Fibroblast of upper back skin (primary cell): Measurements from ENCODE around the gene GFRA1.
A peak's percentile ranks its signal among the peaks of the same experiment; 100 is the strongest.
"Not testable (repeated sequence)": the region's sequence is repeated elsewhere in the genome, so short reads cannot be mapped to it uniquely, and the experiment has no call there.

Experiments
- DNase-seq: peaks from one replicate; pipeline ENCODE4 v3.0.0-alpha.2; 2013

Gene GFRA1

GRCh38 chr10:116056445-116057293, 216.3 kb downstream of the GFRA1 start:
- no peak for DNase-seq

DNA sequence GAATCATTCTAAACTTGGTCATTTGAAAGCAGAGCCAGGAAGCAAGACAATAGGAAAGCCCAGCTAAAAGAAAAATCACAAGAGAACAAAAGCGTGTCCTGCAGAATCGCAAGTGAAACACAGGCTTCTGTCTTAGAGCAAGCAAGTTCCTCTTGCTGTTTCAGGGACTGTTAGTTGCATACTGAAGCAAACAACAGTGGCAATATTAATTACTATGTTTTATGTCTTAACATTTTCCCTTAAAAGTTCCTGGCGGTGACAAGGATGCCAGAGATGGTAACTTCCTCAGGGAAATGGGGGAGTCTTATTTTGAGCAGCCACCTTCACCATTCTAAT, 217.1 kb downstream of the GFRA1 start:
- DNase-seq: no peak

DNA sequence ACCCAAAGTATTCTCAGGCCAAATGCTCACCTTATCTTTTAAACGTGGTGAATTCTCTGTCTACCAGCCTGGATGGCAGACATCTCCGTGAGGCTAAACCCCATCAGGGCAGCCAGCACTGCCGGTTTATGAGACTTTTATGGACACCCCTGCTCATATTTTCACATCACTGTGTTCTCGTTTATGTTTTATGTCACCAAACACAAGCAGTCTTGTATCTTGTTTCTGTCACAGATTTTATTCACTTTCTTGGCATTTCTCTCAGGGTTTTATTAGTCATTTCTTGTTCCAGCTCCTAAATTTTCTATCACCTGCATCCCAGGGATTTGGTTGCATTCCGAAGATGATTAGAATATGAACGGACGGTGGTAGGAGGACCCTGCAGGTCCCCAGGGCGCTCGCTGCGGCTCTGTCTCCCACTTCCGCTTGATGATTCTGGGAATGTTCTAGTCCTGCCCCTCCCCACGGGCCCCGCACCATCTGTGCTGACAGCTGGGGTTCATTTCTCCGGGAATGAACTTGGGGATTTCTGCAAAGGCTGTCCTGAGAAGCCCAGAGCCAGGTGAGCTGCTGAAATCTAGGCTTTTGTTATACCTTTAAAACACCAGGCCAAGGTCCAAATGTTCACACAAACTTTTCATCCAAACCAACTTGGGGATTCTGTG, 217.6 kb downstream of the GFRA1 start:
- DNase-seq: peak; percentile 52

DNA sequence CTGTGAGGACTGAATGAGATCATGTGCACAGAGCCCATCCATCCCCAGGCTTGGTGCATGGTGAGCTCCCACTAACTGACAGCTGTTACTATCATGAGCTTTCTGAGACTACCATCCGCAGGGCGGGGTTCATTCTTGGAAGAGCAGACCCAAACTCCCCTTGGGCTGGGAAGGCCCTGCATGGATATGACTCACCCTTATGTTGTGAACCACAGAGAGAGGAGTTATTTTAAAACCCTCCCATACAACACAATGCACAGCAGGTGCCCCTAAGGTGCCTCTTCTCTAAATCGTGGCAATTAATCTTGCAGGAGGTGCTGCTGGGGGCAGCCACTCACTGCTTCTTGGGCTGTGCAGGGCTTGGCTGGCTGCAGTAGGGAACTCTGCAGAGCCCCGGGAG, 219.1 kb downstream of the GFRA1 start:
- peak; percentile 28 for DNase-seq

DNA sequence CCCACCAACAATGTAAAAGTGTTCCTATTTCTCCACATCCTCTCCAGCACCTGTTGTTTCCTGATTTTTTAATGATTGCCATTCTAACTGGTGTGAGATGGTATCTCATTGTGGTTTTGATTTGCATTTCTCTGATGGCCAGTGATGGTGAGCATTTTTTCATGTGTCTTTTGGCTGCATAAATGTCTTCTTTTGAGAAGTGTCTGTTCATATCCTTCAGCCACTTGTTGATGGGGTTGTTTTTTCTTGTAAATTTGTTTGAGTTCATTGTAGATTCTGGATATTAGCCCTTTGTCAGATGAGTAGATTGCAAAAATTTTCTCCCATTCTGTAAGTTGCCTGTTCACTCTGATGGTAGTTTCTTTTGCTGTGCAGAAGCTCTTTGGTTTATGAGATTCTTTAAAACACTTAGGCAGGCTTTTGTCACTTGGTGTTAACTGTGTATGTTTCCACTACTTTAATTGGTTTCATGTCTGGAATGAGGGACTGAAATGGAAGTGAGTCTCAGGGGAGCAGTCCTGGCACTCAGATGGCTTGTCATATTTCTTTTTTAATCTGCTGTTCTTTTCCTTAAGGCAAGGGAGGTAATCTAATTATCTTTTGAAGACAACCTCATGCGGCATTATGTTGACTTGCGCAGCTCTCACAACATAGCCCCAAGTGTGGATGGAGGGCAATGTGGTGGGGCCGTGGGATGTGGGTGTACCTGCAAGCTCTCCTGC, 219.8 kb downstream of the GFRA1 start:
- not testable (repeated sequence) for DNase-seq

- DNase-seq: not testable (repeated sequence)
Measured at GRCh38 chr10:116052522-116052921, 220.5 kb downstream of the GFRA1 start.

GRCh38 chr10:116049974-116050304, 223.1 kb downstream of the GFRA1 start:
- no peak for DNase-seq

- no peak for DNase-seq
Measured at GRCh38 chr10:116049158-116049973, 223.6 kb downstream of the GFRA1 start.

DNA sequence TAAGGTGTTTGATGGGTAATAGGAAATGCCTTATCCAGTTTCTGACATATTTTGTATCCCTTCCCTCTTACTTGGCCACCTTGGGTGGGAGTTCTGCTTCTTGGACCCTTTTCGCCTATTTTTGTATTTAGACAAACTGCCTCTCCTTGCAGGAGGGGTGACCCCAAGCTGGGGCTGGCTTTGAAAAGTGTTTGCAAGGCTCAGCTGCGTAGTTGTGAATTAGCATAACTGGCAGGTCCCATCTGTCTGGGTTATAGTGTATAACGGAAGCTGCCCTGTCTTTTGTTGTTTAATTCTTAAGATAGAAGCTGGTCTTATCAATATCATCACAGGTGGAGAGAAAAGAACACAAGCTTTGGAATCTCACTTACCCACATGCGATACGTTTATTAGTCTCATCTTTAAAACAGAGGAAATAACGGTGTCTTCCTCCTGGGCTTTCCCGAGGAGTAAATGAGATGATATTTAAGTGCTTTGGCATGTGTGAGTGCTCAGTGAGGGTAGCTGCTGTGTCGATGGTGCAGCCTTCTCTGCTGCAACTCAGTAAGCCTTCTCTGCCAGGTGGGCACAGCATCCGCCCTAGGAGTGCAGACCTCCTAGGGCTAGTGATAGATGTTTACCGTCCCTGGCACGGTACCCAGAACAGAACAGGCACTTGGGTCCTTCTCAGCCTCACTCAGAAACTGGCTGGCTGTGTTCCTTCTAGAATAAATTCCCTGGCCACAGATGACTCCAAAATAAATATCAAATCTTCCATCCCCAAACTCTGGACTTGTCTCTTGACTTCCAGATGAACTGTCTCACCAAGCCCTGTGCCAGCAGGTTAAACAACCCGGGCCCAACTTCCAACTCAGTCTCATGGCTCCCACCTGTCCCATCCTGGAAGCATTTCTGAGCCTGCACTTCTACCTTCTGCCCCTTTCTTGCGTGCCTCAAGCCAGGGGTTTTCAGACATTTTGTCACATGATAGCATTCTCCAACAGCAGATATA, 227.3 kb downstream of the GFRA1 start:
- DNase-seq: no peak

DNA sequence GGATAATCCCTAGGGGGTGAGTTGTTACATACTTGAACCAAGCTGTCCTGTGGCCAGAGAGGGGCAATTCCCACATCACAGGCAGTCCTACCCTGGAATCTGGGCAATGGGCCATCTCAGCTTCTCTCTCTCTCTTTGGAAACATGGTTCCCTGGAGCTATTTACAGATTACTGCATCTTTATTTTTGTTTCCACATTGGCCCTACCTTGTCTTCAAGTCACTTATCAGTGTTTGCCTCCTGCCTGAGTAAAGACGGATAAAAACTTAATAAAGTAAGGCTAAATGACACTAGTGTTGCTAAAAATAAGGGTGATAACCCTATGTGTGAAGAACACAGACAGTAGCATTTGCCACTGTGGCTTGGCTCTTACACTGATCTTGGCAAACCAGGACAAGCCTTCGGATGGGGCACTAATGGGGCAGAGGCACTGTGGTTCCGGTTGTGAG, 228.2 kb downstream of the GFRA1 start:
- DNase-seq: peak; percentile 78

GRCh38 chr10:116043861-116044260, 229.1 kb downstream of the GFRA1 start:
- DNase-seq: no peak

DNA sequence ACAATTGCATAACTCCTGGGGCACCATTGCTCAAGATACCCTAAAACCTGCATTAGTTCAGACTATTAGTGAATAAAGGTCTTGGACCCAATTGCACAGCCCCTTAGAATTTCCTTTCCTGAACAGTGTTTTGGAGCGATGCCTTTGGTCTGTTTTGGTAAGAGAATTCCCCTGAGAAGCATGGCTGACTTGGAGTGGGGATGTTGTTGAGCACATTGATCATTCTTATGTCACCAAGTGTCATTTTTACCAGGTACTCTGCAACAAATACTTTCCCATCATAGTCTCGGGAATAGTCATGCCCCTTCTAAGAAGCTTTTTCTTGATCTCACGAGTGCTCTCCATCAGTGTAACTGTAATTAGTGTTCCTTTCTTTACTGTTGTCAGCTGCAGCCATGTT, 229.7 kb downstream of the GFRA1 start:
- no peak for DNase-seq

DNA sequence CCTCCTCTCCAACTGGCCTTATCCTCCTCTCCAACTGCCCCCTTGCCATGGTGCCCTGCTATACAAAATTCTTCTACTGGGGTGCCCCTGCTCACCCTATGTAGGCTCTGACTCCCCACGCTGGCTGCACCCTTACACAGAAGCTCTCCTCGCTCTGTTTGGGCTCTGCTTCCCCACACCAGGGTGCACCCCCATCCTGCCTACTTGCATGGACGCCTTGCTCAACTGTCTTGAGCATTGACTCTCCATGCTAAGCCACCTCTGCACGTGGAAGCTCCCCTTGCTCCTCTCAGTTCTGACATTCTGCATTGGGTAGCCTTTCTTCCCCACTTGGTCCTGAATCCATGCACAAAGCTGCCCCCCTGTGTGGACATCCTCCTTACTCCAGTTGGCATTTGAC, 231.1 kb downstream of the GFRA1 start:
- DNase-seq: no peak

GRCh38 chr10:116039612-116040011, 233.4 kb downstream of the GFRA1 start:
- DNase-seq: no peak

GRCh38 chr10:116038259-116038658, 234.7 kb downstream of the GFRA1 start:
- DNase-seq: peak; percentile 47

DNA sequence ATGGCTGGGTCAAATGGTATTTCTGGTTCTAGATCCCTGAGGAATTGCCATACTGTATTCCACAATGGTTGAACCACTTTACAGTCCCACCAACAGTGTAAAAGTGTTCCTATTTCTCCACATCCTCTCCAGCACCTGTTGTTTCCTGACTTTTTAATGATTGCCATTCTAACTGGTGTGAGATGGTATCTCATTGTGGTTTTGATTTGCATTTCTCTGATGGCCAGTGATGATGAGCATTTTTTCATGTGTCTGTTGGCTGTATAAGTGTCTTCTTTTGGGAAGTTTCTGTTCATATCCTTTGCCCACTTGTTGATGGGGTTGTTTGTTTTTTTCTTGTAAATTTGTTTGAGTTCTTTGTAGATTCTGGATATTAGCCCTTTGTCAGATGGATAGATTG, 237.6 kb downstream of the GFRA1 start:
- DNase-seq: not testable (repeated sequence)

DNA sequence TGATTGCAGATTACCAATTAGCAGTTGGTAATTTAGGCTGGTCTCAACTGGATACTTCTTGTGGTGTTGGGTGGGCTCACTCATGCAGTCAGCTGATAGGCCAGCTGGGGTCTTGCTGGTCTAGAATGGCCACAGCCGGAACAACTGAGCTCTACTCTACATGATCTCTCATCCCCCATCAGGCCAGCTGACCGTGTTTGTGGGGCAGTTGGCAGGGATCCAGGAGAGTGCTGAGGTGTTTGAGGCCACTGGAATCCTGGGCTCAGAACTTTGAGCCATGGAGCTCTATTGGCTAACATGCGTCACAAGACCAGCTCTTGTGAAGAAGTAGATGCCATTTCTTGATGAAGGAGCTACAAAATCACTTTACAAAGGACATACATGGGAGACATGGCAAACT, 242.4 kb downstream of the GFRA1 start:
- no peak for DNase-seq

GRCh38 chr10:116029826-116030225, 243.2 kb downstream of the GFRA1 start:
- DNase-seq: no peak

DNA sequence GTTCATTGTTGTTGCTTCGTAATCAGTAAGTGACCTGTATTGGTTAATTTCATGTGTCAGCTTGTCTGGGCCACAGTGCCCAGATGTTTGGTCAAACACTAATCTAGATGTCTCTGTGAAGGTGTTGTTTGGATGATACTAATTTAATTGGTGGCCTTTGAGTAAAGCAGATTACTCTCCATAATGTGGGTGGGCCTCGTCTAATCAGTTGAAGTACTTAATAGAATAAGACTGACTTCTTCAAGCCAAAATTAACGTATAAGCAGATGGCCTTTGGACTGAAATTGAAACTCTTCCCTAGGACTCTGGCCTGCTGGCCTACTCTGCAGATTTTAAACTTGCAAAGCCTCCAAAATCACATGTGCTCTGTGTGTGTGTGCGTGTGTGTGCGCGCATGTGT, 245.7 kb downstream of the GFRA1 start:
- DNase-seq: no peak

- DNase-seq: no peak
Measured at GRCh38 chr10:116026725-116027124, 246.3 kb downstream of the GFRA1 start.

GRCh38 chr10:116026315-116026714, 246.7 kb downstream of the GFRA1 start:
- no peak for DNase-seq
